Stimulated activated CD4-positive, alpha-beta T cell treated with anti-CD3 and anti-CD28 coated beads, Interleukin-4, amount 100 ng/mL, for 4 hours (primary cell): ENCODE measurements around the gene ZNF830.
"Not testable (repeated sequence)": the region's sequence is repeated elsewhere in the genome, so short reads cannot be mapped to it uniquely, and the experiment has no call there.

Experiments
- DNase-seq, 2 experiments: peaks; one replicate each; pipeline ENCODE4 v3.0.0-alpha.2; 2020

The ZNF830 gene

GRCh38 chr17:34993031-34993430 lies 31.7 kb downstream of the ZNF830 start:
- DNase-seq = no peak

- DNase-seq = no peak
Observed at GRCh38 chr17:34996422-34997285, 35.3 kb downstream of the ZNF830 start.

- DNase-seq = no peak
Observed at GRCh38 chr17:34997355-34997862, 36.1 kb downstream of the ZNF830 start.

GRCh38 chr17:34998205-34998604 lies 36.9 kb downstream of the ZNF830 start:
- peak; percentile 72 to 76 for DNase-seq

- DNase-seq = no peak
Observed at GRCh38 chr17:34999456-34999855, 38.1 kb downstream of the ZNF830 start.

GRCh38 chr17:35000965-35001364 lies 39.6 kb downstream of the ZNF830 start:
- DNase-seq = not testable (repeated sequence)

GRCh38 chr17:35001549-35001948 lies 40.2 kb downstream of the ZNF830 start:
- no peak for DNase-seq

- no peak for DNase-seq
Observed at GRCh38 chr17:35002876-35003551, 41.7 kb downstream of the ZNF830 start.

GRCh38 chr17:35003778-35004177 lies 42.4 kb downstream of the ZNF830 start:
- DNase-seq = no peak

- DNase-seq = no peak
Observed at GRCh38 chr17:35006345-35006744, 45.0 kb downstream of the ZNF830 start.

- DNase-seq = no peak
Observed at GRCh38 chr17:35006961-35007360, 45.6 kb downstream of the ZNF830 start.

- no peak for DNase-seq
Observed at GRCh38 chr17:35010093-35010492, 48.8 kb downstream of the ZNF830 start.

GRCh38 chr17:35011671-35012216 lies 50.4 kb downstream of the ZNF830 start:
- no peak for DNase-seq
